Measurements from ENCODE around the gene MYO3B. TPM values are rescaled to one million over a fixed set of nuclear protein-coding genes. Genes with fewer than 3 reads are reported as not detected.

Gene MYO3B
- total RNA-seq, 1 donor from 2014 or later = not detected

DNA sequence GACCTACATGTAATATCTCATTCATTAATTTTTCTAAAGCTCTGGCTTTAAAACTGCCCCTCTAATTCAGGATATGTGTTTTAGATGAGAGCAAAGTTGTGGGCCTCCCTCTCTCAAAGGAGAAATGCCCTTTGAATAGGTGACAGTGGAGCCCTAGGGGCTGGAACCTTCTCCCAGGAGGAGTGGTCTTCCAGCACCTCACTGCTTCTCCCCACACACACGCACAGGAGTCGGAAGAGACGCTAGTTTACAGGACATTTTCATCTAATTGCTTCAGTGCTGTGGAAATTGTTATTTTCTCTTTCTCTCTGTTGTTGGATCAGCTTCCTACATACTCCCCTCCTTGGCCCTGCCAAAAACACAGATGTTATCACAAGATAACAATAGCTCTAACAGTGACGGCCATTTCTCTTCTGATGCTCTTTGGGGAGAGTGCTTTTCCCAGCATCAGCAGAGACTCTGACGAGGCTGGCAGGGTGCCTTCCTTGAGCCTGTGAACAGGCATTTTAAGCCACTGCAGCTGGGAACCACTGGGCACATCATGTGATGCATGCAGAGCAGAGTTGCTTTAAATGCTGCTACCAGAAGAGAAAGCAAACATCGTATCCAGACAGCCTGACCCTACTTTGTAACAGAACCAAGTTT, 327.8 kb downstream of the MYO3B start:
- H3K4me1 Mint-ChIP-seq = peaks cover 61% of the 10 kb centered on the region
- H3K27me3 Mint-ChIP-seq (ENCODE audit: low read depth) = peaks cover 3% of the 10 kb centered on the region
- H3K36me3 Mint-ChIP-seq (ENCODE audit: low read depth) = no peaks in the 10 kb centered on the region
- H3K9me3 Mint-ChIP-seq = no peaks in the 10 kb centered on the region
- TF ChIP-seq, protein P1, sequence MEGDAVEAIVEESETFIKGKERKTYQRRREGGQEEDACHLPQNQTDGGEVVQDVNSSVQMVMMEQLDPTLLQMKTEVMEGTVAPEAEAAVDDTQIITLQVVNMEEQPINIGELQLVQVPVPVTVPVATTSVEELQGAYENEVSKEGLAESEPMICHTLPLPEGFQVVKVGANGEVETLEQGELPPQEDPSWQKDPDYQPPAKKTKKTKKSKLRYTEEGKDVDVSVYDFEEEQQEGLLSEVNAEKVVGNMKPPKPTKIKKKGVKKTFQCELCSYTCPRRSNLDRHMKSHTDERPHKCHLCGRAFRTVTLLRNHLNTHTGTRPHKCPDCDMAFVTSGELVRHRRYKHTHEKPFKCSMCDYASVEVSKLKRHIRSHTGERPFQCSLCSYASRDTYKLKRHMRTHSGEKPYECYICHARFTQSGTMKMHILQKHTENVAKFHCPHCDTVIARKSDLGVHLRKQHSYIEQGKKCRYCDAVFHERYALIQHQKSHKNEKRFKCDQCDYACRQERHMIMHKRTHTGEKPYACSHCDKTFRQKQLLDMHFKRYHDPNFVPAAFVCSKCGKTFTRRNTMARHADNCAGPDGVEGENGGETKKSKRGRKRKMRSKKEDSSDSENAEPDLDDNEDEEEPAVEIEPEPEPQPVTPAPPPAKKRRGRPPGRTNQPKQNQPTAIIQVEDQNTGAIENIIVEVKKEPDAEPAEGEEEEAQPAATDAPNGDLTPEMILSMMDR (conservative IDR thresholded peaks at IDR 0.05) = no peak
- DNase-seq (ENCODE audit: low read depth, low spot score) = no peak
- H3K27ac Mint-ChIP-seq (ENCODE audit: unreplicated experiment) = peak overlapping the region; percentile 66
- peak overlapping the region; percentile 56 for H3K4me3 Mint-ChIP-seq

DNA sequence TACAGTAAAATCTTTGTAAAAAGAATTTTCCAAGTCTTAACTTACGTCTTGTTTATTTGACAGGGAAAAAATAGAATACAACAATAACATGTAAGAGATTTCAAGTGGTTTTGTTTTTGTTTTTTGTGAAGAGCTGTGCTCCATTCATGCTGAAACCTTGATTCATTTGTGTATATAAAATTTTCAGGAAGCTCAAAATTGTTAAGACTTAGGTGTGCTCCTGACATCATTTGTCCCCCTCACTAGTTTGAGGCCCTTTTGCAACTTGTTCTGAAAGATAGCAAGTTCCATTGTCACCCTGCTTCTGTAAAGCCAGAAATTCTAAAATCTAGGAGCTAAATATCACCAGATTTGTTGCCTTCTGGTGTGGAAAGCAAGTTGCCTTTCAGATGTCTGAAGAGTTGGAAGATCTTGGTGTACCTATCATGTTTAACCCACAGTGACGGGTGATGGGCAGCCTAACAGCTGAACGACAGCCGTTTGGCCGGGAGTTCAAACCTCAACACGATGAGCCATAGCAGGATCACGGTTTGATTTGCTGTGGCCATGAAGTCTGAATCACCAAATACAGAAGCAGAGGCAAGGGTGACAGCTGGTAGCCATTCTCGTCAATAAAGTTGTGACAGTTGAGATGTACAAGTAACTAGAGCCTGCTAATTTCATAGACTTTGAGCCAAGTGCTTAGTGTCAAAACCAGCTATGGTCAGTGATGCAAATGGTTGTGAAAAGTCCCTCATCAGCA, 331.7 kb downstream of the MYO3B start:
- peaks cover 3% of the 10 kb centered on the region for H3K9me3 Mint-ChIP-seq
- H3K4me1 Mint-ChIP-seq = peaks cover 46% of the 10 kb centered on the region
- TF ChIP-seq, protein P1 (conservative IDR thresholded peaks at IDR 0.05) = no peak
- H3K27ac Mint-ChIP-seq (ENCODE audit: unreplicated experiment) = no peak overlapping the region
- no peaks in the 10 kb centered on the region for H3K27me3 Mint-ChIP-seq (ENCODE audit: low read depth)
- H3K36me3 Mint-ChIP-seq (ENCODE audit: low read depth) = no peaks in the 10 kb centered on the region
- H3K4me3 Mint-ChIP-seq = no peak overlapping the region
- DNase-seq (ENCODE audit: low read depth, low spot score) = no peak

DNA sequence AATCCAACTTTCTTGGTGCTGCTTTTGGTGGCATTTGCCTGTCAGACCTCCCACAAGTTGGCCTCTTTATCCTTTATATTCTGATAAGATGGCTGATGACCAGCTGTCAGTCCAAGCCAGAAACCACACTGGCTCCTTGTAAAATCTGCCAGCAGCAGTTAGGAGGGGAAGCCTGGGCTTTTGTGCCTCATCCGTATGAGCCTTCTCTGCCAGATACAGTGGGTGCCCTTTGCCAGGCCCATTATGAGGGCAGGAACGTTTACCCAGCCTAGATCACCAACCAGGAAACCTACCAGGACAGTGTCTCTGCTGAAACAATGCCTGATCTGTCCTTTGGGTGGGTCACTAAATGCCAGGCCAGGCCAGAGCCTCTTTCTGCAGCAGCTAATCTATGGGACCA, 334.3 kb downstream of the MYO3B start:
- Mint-ChIP-seq H3K9me3 (peaks cover 3% of the 10 kb centered on the region), H3K27me3 (ENCODE audit: low read depth) (no peaks in the 10 kb centered on the region), H3K4me1 (peaks cover 23% of the 10 kb centered on the region), H3K4me3 (no peak overlapping the region), H3K27ac (ENCODE audit: unreplicated experiment) (peak overlapping the region; percentile 13), H3K36me3 (ENCODE audit: low read depth) (no peaks in the 10 kb centered on the region)
- TF ChIP-seq, protein P1 (conservative IDR thresholded peaks at IDR 0.05) = no peak
- DNase-seq (ENCODE audit: low read depth, low spot score) = no peak

DNA sequence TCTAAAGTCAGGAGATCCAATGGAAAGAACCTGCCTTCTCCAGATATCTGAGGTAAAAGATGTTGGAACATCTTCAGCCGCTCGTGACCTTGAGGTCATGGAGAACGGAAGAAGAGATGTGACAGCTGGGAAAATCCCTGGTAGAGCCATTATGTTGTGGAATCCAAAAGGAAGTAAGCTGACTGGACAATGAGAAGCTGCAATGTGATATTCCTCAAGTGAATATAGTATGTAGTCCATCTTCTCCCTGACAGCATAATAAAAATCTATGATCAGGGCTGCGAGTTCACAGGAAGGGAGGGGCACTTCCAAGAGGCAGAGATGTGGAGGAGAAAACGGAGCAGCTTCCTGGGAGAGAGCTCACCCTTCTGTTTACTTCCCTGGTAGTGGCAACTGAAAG, 336.2 kb downstream of the MYO3B start:
- Mint-ChIP-seq H3K4me3 (no peak overlapping the region), H3K27ac (ENCODE audit: unreplicated experiment) (peak overlapping the region; percentile 73), H3K36me3 (ENCODE audit: low read depth) (no peaks in the 10 kb centered on the region), H3K9me3 (peaks cover 3% of the 10 kb centered on the region), H3K27me3 (ENCODE audit: low read depth) (no peaks in the 10 kb centered on the region), H3K4me1 (peaks cover 18% of the 10 kb centered on the region)
- no peak for DNase-seq (ENCODE audit: low read depth, low spot score)
- TF ChIP-seq, protein P1 (conservative IDR thresholded peaks at IDR 0.05) = no peak

DNA sequence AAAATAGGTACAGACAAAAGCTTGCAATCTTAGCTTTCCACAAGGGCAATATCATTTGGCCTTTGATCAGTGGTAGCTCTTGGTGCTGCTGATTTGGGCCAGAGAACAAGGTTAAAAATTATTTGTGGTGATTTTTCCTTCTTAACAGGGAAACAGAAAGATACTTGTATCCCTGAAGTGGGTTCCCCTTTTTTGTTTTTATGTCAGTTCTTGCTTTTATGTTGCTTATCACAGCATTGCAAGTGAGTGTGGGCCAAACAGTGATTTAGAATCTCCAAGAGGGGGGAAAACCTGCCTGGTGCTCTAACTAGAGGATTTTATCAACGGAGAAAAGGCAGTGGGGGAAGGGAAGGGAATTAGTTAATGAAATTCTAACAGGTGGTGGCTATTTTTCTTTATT, 339.6 kb downstream of the MYO3B start:
- Mint-ChIP-seq H3K27me3 (ENCODE audit: low read depth) (no peaks in the 10 kb centered on the region), H3K9me3 (no peaks in the 10 kb centered on the region)
- no peak for DNase-seq (ENCODE audit: low read depth, low spot score)

More for the DNA sequence above, 339.6 kb downstream of the MYO3B start:
- Mint-ChIP-seq H3K4me3 (no peak overlapping the region), H3K4me1 (peaks cover 7% of the 10 kb centered on the region), H3K36me3 (ENCODE audit: low read depth) (no peaks in the 10 kb centered on the region), H3K27ac (ENCODE audit: unreplicated experiment) (no peak overlapping the region)
- TF ChIP-seq, protein P1 (conservative IDR thresholded peaks at IDR 0.05) = no peak

All from neural crest cell (in vitro differentiated cells).